A549 treated with CpdA at 1 μM for 4 hours (cell line): ENCODE results near the gene SCN3B. TPM values are rescaled to one million over a fixed set of nuclear protein-coding genes. Genes with fewer than 3 reads are reported as not detected.

Experiments
- total RNA-seq: library from RNA; stranded (reverse); fragments of 200-300 nt; extraction: Qiagen RNA extraction; gene quantifications from 5 replicates; pipeline ENCODE4 v1.2.3, GENCODE V29; 2022; ENCODE audit warnings: low read depth

SCN3B gene, protein sequence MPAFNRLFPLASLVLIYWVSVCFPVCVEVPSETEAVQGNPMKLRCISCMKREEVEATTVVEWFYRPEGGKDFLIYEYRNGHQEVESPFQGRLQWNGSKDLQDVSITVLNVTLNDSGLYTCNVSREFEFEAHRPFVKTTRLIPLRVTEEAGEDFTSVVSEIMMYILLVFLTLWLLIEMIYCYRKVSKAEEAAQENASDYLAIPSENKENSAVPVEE
- 0.14 to 0.23 TPM (median 0.15 TPM) in 5 replicates for total RNA-seq

DNA sequence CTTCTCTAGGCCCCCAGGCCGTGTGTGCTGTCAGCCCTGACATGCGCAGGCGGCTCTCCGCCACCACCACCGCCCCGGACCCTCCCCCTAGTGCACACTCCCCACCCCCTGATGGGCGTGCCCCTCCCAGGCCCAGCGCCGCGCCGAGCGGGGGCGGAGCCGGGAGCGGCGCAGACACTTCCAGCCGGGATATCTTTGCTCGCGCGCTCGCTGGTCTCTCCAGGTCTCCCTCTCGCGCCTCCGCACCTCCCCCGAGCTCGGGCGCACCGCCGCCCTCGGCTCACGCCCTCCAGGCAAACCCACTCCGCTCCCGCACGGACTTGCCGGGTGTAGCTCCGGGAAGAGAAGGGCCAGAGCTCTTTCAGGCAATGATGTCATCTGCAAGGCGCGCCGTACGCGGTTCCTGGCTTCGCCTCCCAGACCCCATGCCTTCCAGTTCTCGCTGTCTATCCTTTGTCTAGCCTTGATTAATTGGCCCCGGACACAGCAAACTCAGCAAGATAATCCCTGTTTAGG lies at the start of gene SCN3B:
Gene SCN3B (minus strand): TSS at position 59 of the 516 bp plus-strand sequence. CDS start 823 bp downstream, outside the sequence.

Other genes with a start within 250 kb of the SCN3B start
- gene GRAMD1B, start 224.4 kb downstream of the SCN3B start, total RNA-seq: 31.6 to 48.8 TPM (median 46.6 TPM) in 5 replicates
- 8.9 to 11.1 TPM (median 9.5 TPM) in 5 replicates for gene ZNF202, start 87.0 kb upstream of the SCN3B start, total RNA-seq
- gene OR6X1, start 99.9 kb upstream of the SCN3B start, total RNA-seq: not detected in 5 replicates
- gene OR6M1, start 151.7 kb upstream of the SCN3B start, total RNA-seq: not detected in 5 replicates
- not detected in 5 replicates for gene TMEM225, start 231.0 kb upstream of the SCN3B start, total RNA-seq
- not detected in 5 replicates for gene OR8D4, start 247.5 kb upstream of the SCN3B start, total RNA-seq